Trophoblast cell (in vitro differentiated cells and primary cell): Measurements from ENCODE around the gene F5.

ENCODE experiments used
- DNase-seq, 2 donors: peaks; one replicate each; pipeline ENCODE4 v3.0.0-alpha.2; 2016
- H2AFZ ChIP-seq: 2 replicates; pipeline ENCODE4 v1.6.1; 2013; ENCODE audit warnings: low read length, moderate library complexity, mild to moderate bottlenecking; ENCODE audit not compliant: insufficient read depth, poor library complexity
- H2AK5ac ChIP-seq: 2 replicates; pipeline ENCODE4 v1.6.1; 2013; ENCODE audit warnings: mild to moderate bottlenecking, low read length
- H2BK120ac ChIP-seq: 2 replicates; pipeline ENCODE4 v1.6.1; 2013; ENCODE audit warnings: low read length, mild to moderate bottlenecking, moderate library complexity; ENCODE audit not compliant: insufficient read depth, poor library complexity
- H2BK12ac ChIP-seq: 2 replicates; pipeline ENCODE4 v1.6.1; 2013; ENCODE audit warnings: mild to moderate bottlenecking, low read length, moderate library complexity
- H2BK5ac ChIP-seq: 2 replicates; pipeline ENCODE4 v1.6.1; 2013; ENCODE audit warnings: low read length, low read depth, moderate library complexity, mild to moderate bottlenecking; ENCODE audit not compliant: poor library complexity
- H3K14ac ChIP-seq: 2 replicates; pipeline ENCODE4 v1.6.1; 2013; ENCODE audit warnings: mild to moderate bottlenecking, low read length
- H3K18ac ChIP-seq: 2 replicates; pipeline ENCODE4 v1.6.1; 2013; ENCODE audit warnings: mild to moderate bottlenecking, low read length
- H3K23ac ChIP-seq: 2 replicates; pipeline ENCODE4 v1.6.1; 2013; ENCODE audit warnings: low read length
- H3K27ac ChIP-seq: 2 replicates; pipeline ENCODE4 v1.5.1; 2013; ENCODE audit warnings: low read depth, mild to moderate bottlenecking, inconsistent platforms, low read length, moderate library complexity
- H3K27me3 ChIP-seq: 2 replicates; pipeline ENCODE4 v1.6.1; 2013; ENCODE audit warnings: inconsistent platforms, mild to moderate bottlenecking, low read length, moderate library complexity; ENCODE audit not compliant: insufficient read depth
- H3K36me3 ChIP-seq, 2 experiments: 1 replicate in 1 of 2; 2 replicates in 1 of 2; pipeline ENCODE4 v1.6.1; 2013; ENCODE audit warnings: low read length in 2 of 2, mild to moderate bottlenecking in 2 of 2, moderate library complexity in 1 of 2; ENCODE audit not compliant: insufficient read depth in 2 of 2, control insufficient read depth in 1 of 2
- H3K4ac ChIP-seq: 2 replicates; pipeline ENCODE4 v1.6.1; 2013; ENCODE audit warnings: low read depth, mild to moderate bottlenecking, low read length, moderate library complexity
- H3K4me1 ChIP-seq, 2 experiments: 1 replicate in 1 of 2; 2 replicates in 1 of 2; pipeline ENCODE4 v1.6.1; 2013; ENCODE audit warnings: low read length in 2 of 2, mild to moderate bottlenecking in 2 of 2, moderate library complexity in 1 of 2; ENCODE audit not compliant: insufficient read depth in 2 of 2, control insufficient read depth in 1 of 2
- H3K4me2 ChIP-seq: 2 replicates; pipeline ENCODE4 v1.6.1; 2013; ENCODE audit warnings: inconsistent platforms, mild to moderate bottlenecking, low read length, moderate library complexity
- H3K4me3 ChIP-seq: 2 replicates; pipeline ENCODE4 v1.5.1; 2013; ENCODE audit warnings: mild to moderate bottlenecking, low read depth, low read length, inconsistent platforms
- H3K79me1 ChIP-seq: one replicate; pipeline ENCODE4 v1.6.1; 2013; ENCODE audit warnings: low read length
- H3K79me2 ChIP-seq: 2 replicates; pipeline ENCODE4 v1.6.1; 2013; ENCODE audit warnings: low read length, mild to moderate bottlenecking; ENCODE audit not compliant: control insufficient read depth, insufficient read depth, poor library complexity
- H3K9ac ChIP-seq: 2 replicates; pipeline ENCODE4 v1.6.1; 2013; ENCODE audit warnings: mild to moderate bottlenecking, low read length
- H3K9me3 ChIP-seq: 2 replicates; pipeline ENCODE4 v1.6.1; 2013; ENCODE audit warnings: low read depth, mild to moderate bottlenecking, control low read depth, inconsistent platforms, low read length; ENCODE audit not compliant: insufficient read depth
- H4K12ac ChIP-seq: 2 replicates; pipeline ENCODE4 v1.6.1; 2013; ENCODE audit warnings: low read depth, mild to moderate bottlenecking, low read length, moderate library complexity
- H4K8ac ChIP-seq: 2 replicates; pipeline ENCODE4 v1.6.1; 2013; ENCODE audit warnings: low read depth, mild to moderate bottlenecking, low read length, moderate library complexity
- H4K91ac ChIP-seq: one replicate; pipeline ENCODE4 v1.6.1; 2013; ENCODE audit warnings: low read depth, mild to moderate bottlenecking, low read length, moderate library complexity
- WGBS: extraction: QIAGEN DNeasy Blood & Tissue Kit; methylation state at CpG from one replicate; pipeline ENCODE4 v1.1.7; 2013; ENCODE audit warnings: missing lambda C conversion rate; ENCODE audit not compliant: insufficient read length, insufficient coverage; ENCODE audit errors: extremely low coverage; 5-methylcytosine and 5-hydroxymethylcytosine counted together

The F5 gene

DNA sequence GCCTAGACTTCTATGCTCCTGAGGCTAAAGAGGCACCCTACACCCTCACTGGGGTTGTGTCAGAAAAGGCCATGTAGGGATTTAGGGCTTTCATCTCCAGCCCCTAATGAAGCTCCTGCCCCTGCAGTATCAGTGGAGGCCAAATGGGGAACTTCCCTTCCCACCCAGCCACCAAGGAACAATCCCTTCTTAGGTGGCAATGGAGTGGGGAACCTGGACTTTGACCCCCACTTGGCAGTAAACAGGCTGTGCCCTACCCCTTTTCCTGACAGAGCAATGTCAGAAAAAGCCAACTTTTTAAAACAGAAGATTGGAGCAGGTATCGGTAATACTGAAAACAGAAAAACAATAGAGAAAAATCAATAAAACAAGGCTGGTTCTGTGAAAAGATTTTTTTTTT is 65.1 kb downstream of the F5 start:
- peaks cover 1% of the 10 kb centered on the region for H3K79me1 ChIP-seq
- peak overlapping the region; percentile 21 for H2BK5ac ChIP-seq
- H3K9ac ChIP-seq, result no peak overlapping the region
- no peak overlapping the region for H3K4me3 ChIP-seq
- WGBS, result no CpG with 5 or more reads among the region's 1 CpG
- no peaks in the 10 kb centered on the region for H3K79me2 ChIP-seq
- H2AK5ac ChIP-seq, result no peak overlapping the region
- H3K14ac ChIP-seq, result no peak overlapping the region
- no peaks in the 10 kb centered on the region for H3K4me1 ChIP-seq
- H4K91ac ChIP-seq, result no peak overlapping the region
- H2BK120ac ChIP-seq, result no peak overlapping the region
- no peak overlapping the region for H2BK12ac ChIP-seq
- no peaks in the 10 kb centered on the region for H3K27me3 ChIP-seq
- H3K27ac ChIP-seq, result no peak overlapping the region
- H2AFZ ChIP-seq, result no peak overlapping the region
- no peak overlapping the region for H3K4me2 ChIP-seq
- no peak overlapping the region for H3K23ac ChIP-seq
- no peak overlapping the region for H4K12ac ChIP-seq
- no peak overlapping the region for H3K4ac ChIP-seq
- no peaks in the 10 kb centered on the region for H3K9me3 ChIP-seq
- no peak overlapping the region for H3K18ac ChIP-seq
- no peak overlapping the region for H4K8ac ChIP-seq
- no peak for DNase-seq
- H3K36me3 ChIP-seq, result no peaks in the 10 kb centered on the region

GRCh38 chr1:169517558-169518186 is 68.6 kb downstream of the F5 start:
- no peaks in the 10 kb centered on the region for H3K4me1 ChIP-seq
- no peak overlapping the region for H3K14ac ChIP-seq
- H3K4me3 ChIP-seq, result no peak overlapping the region
- no peaks in the 10 kb centered on the region for H3K9me3 ChIP-seq
- no peak overlapping the region for H2AFZ ChIP-seq
- H4K91ac ChIP-seq, result no peak overlapping the region
- H4K12ac ChIP-seq, result no peak overlapping the region
- DNase-seq, result no peak
- H3K4me2 ChIP-seq, result no peak overlapping the region
- no peak overlapping the region for H3K18ac ChIP-seq
- no peak overlapping the region for H4K8ac ChIP-seq
- WGBS, result no CpG with 5 or more reads among the region's 2 CpGs
- H3K9ac ChIP-seq, result no peak overlapping the region
- H2AK5ac ChIP-seq, result no peak overlapping the region
- H2BK12ac ChIP-seq, result no peak overlapping the region
- no peaks in the 10 kb centered on the region for H3K36me3 ChIP-seq
- no peak overlapping the region for H2BK120ac ChIP-seq
- no peak overlapping the region for H2BK5ac ChIP-seq
- no peak overlapping the region for H3K27ac ChIP-seq
- H3K79me2 ChIP-seq, result no peaks in the 10 kb centered on the region
- no peak overlapping the region for H3K4ac ChIP-seq
- no peak overlapping the region for H3K23ac ChIP-seq
- H3K27me3 ChIP-seq, result no peaks in the 10 kb centered on the region
- H3K79me1 ChIP-seq, result peaks cover 1% of the 10 kb centered on the region

DNA sequence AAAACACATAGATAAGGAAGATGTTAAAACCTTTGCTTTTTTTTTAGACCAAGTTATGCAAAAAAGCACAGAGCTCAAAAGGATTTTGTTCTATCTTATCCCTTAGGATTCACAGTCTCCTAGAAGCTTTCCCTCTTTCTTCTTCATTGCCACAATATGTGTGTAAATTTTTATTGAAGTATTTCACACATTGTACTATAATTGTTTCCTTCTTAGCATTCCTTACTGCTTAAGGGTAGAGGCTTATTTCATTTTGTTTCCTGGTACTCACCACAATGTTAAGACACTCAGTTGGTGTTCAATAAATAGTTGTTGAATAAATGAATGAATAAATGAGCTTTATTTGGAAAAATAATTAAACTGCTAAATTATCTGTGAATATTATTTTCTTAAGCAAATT is 70.6 kb downstream of the F5 start:
- H3K27ac ChIP-seq, result no peak overlapping the region
- no peak overlapping the region for H2AK5ac ChIP-seq
- H3K23ac ChIP-seq, result no peak overlapping the region
- no peaks in the 10 kb centered on the region for H3K36me3 ChIP-seq
- H2BK5ac ChIP-seq, result no peak overlapping the region
- H4K8ac ChIP-seq, result no peak overlapping the region
- no peak overlapping the region for H3K4me2 ChIP-seq
- no peaks in the 10 kb centered on the region for H3K4me1 ChIP-seq
- no peak overlapping the region for H3K4me3 ChIP-seq
- H3K14ac ChIP-seq, result no peak overlapping the region
- no peak overlapping the region for H4K91ac ChIP-seq
- H2BK12ac ChIP-seq, result no peak overlapping the region
- H3K9ac ChIP-seq, result no peak overlapping the region
- H3K4ac ChIP-seq, result no peak overlapping the region
- no peak overlapping the region for H2BK120ac ChIP-seq
- DNase-seq, result no peak
- H4K12ac ChIP-seq, result no peak overlapping the region
- H3K79me1 ChIP-seq, result no peaks in the 10 kb centered on the region
- no peaks in the 10 kb centered on the region for H3K9me3 ChIP-seq
- no peak overlapping the region for H3K18ac ChIP-seq
- H3K27me3 ChIP-seq, result no peaks in the 10 kb centered on the region
- H3K79me2 ChIP-seq, result no peaks in the 10 kb centered on the region
- H2AFZ ChIP-seq, result no peak overlapping the region

DNA sequence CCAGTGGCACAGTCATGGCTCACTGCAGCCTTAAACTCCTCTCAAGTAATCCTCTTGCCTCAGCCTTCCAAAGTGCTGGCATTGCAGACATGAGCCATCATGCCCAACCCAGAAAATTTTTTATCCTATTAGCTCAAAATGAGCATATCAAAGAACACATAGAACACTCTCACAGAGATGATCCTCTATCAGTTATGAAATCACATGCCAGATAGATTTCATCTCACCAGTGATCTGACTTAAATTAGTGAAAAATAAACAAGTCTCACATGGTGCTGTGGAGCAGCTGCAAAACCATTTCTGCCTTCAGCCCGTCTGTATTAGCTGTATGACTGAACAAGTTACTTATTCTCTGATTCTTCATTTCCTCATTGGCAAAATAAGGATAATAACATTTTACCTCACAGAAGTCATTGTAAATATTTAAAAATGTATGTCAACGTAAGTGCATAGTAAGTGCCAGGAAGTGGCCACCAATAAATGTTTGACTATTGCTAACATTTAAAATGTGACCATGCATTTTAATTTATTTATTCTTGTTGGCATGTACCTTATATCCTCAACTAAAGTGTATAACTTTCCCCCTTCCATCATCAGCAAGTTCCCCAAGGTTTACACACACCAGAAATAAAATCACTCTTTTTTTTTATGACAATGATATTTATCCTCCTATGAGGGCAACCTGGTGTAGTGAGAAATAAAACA is 71.6 kb downstream of the F5 start:
- Histone ChIP-seq H4K8ac (no peak overlapping the region), H2BK120ac (no peak overlapping the region), H3K4me1 (no peaks in the 10 kb centered on the region), H2AFZ (no peak overlapping the region), H3K27me3 (no peaks in the 10 kb centered on the region), H4K91ac (no peak overlapping the region), H3K14ac (no peak overlapping the region), H3K4me2 (no peak overlapping the region), H3K18ac (no peak overlapping the region), H3K9me3 (no peaks in the 10 kb centered on the region), H3K4ac (no peak overlapping the region), H4K12ac (no peak overlapping the region), H2BK5ac (no peak overlapping the region), H3K79me2 (no peaks in the 10 kb centered on the region), H3K4me3 (no peak overlapping the region), H3K27ac (no peak overlapping the region), H2AK5ac (no peak overlapping the region), H3K9ac (no peak overlapping the region), H3K79me1 (no peaks in the 10 kb centered on the region), H3K36me3 (no peaks in the 10 kb centered on the region), H2BK12ac (no peak overlapping the region), H3K23ac (no peak overlapping the region)
- no peak for DNase-seq
- WGBS, result no CpG with 5 or more reads among the region's 2 CpGs
